Stimulated activated CD8-positive, alpha-beta memory T cell treated with anti-CD3 and anti-CD28 coated beads, Interleukin-15, amount 100 ng/mL, for 1 hour (primary cell): ENCODE results near the gene GRP.
"Not testable (repeated sequence)": the region's sequence is repeated elsewhere in the genome, so short reads cannot be mapped to it uniquely, and the experiment has no call there.

ENCODE experiments used
- DNase-seq: peaks from one replicate; pipeline ENCODE4 v3.0.0-alpha.2; 2020; ENCODE audit warnings: low read depth

GRP gene

DNA sequence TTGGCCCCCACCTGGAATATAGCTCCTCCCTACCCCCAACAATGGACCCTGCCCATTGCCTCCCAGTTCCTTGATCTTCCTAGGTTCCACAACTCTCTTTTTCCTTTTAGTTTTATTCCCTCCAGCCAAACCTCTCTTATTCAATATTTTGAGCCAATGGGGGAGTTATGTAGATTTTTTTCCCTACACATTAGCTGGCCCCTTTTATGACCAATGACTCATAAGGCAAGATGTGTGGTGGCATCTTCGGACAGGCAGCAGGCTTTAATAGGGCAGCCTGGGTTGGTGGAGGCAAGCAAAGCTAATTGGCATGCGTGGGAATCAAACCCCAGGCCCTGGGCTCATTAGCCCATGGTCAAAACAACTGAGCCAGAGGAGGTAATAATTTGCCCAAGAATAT, 9.2 kb downstream of the GRP start:
- no peak for DNase-seq

GRCh38 chr18:59229701-59230443, 9.9 kb downstream of the GRP start:
- DNase-seq: no peak

GRCh38 chr18:59231114-59231513, 11.2 kb downstream of the GRP start:
- DNase-seq: no peak

GRCh38 chr18:59231877-59232276, 11.9 kb downstream of the GRP start:
- DNase-seq: no peak

- DNase-seq: no peak
Observed at GRCh38 chr18:59232309-59233016, 12.5 kb downstream of the GRP start.

DNA sequence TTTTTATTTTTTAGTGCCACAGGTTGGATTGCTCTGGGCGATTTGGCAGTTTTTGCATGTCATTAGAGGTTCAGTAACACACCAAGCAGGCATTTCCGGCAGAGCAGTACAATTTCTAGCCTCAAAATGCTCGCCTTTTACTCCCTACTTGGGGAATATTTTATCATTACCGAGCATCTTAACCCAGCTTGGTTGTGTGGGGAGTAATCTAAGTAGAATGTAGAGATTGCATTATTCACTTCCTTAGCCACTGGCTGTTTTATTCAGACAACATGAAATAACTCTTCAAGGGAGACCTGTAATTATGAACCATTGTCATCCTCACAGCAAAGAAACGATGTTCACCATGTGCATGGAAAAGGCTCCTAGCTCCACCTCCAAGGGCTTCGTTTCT, 13.1 kb downstream of the GRP start:
- no peak for DNase-seq

GRCh38 chr18:59238385-59238784, 18.4 kb downstream of the GRP start:
- DNase-seq: no peak

- DNase-seq: no peak
Observed at GRCh38 chr18:59239642-59240041, 19.7 kb downstream of the GRP start.

- DNase-seq: no peak
Observed at GRCh38 chr18:59242906-59243305, 22.9 kb downstream of the GRP start.

DNA sequence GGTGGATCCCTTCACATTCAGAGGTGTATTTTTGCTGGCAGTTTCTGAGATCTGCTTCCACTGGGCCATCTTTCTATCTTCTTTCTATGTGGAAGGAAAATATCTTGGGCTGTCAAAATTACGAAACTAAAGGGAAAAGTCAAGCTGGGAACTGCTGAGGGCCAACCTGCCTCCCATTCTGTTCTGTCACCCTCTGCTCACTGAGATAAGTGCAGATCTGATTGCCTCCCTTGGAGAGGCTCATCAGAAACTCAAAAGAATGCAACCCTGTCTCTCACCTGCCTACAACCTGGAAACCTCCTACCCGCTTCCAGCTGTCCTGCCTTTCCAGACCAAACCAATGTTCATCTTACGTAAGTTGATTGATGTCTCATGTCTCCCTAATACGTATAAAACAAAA, 26.8 kb downstream of the GRP start:
- no peak for DNase-seq

DNA sequence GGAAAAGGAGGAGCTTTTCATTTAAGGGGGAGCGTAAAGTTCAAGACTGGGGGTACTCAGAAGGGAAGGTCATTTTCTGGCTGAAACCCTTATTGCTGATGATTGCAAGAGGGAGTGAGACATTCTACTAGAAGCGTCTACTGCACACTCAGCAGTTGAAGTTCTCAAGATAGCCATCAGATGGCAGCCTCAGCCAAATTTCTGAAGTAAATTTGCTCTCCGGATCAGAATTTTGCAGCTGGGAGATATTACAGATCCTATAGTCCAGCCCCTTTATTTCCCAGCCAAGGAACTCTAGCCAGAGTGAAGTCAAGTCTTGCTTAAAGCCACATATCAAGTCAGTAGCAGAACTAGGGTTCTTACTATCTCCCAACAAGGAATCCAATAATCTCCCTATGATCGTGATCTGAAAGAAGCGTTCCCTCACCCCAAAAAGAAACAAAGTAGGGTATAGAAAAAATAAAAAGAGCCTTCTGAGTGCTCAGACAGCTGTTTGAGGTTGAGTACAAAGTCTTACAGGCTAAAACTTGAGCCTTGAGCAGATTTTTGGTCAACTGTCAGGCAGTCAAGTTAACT, 29.3 kb downstream of the GRP start:
- DNase-seq: no peak

DNA sequence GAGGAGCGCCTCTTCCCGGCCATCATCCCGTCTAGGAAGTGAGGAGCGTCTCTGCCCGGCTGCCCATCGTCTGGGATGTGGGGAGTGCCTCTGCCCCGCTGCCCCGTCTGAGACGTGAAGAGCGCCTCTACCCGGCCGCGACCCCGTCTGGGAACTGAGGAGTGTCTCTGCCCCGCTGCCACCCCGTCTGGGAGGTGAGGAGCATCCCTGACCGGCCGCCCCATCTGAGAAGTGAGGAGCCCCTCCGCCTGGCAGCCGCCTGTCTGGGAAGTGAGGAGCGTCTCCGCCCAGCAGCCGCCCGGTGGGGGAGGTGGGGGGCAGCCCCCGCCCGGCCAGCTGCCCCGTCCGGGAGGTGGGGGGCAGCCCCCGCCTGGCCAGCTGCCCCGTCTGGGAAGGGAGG, 35.5 kb downstream of the GRP start:
- not testable (repeated sequence) for DNase-seq

DNA sequence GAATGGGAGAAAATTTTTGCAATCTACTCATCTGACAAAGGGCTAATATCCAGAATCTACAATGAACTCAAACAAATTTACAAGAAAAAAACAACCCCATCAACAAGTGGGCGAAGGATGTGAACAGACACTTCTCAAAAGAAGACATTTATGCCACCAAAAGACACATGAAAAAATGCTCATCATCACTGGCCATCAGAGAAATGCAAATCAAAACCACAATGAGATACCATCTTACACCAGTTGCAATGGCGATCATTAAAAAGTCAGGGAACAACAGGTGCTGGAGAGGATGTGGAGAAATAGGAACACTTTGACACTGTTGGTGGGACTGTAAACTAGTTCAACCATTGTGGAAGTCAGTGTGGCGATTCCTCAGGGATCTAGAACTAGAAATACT, 41.9 kb downstream of the GRP start:
- not testable (repeated sequence) for DNase-seq

DNA sequence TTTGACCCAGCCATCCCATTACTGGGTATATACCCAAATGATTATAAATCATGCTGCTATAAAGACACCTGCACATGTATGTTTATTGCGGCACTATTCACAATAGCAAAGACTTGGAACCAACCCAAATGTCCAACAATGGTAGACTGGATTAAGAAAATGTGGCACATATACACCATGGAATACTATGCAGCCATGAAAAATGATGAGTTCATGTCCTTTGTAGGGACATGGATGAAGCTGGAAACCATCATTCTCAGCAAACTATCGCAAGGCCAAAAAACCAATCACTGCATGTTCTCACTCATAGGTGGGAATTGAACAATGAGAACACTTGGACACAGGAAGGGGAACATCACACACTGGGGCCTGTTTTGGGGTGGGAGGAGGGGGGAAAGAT, 42.3 kb downstream of the GRP start:
- DNase-seq: not testable (repeated sequence)

DNA sequence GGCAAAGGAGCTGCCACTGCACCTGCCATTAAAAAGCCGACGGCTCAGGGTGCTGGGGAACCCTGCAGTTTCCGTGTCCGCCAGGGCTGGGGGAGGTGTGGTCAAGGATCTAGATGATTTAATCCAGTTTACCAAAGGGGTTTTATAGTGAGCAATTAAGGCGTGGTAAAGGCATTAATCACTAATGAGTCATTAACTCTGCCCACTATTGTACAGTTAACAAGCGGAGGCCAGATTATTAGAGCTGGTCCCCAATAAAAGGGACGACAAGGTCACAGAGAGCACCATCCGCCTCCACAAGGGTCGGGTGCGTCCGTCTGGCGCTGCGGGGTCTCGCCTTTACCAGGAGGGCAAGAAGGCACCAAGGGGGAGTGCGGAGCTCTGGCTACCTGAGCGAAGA, 43.7 kb downstream of the GRP start:
- DNase-seq: no peak

GRCh38 chr18:59264121-59264571, 44.2 kb downstream of the GRP start:
- DNase-seq: no peak

DNA sequence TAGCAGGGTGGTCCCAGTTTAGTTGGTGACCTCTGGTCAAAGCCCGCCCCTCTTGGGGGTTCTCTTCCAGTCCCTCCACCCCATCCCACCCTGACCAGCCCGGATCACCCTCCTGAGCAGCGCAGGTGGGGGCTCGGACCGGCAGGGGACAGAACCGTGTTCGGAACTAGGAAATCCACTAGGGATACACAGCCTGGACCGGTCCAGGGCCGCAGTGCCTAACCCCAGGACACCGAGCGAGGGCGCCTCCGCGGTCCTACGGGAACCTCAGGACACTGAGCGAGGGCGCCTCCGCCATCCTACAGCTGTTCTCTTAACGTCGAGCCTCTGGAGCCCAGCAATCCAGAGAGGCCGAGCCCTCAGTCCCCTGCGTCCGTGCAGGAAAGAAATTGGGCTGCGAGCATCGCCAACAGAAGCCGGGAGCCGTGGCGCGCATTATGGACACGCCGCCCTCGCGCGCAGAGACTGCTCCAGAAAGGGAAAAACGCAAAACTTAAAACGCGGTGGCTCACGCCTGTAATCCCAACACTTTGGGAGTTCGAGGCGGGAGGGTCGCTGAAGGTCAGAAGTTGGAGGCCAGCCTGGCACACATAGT, 44.8 kb downstream of the GRP start:
- DNase-seq: no peak

- no peak for DNase-seq
Observed at GRCh38 chr18:59265246-59265973, 45.5 kb downstream of the GRP start.

- no peak for DNase-seq
Observed at GRCh38 chr18:59265974-59266369, 46.0 kb downstream of the GRP start.

- no peak for DNase-seq
Observed at GRCh38 chr18:59266459-59266858, 46.5 kb downstream of the GRP start.

DNA sequence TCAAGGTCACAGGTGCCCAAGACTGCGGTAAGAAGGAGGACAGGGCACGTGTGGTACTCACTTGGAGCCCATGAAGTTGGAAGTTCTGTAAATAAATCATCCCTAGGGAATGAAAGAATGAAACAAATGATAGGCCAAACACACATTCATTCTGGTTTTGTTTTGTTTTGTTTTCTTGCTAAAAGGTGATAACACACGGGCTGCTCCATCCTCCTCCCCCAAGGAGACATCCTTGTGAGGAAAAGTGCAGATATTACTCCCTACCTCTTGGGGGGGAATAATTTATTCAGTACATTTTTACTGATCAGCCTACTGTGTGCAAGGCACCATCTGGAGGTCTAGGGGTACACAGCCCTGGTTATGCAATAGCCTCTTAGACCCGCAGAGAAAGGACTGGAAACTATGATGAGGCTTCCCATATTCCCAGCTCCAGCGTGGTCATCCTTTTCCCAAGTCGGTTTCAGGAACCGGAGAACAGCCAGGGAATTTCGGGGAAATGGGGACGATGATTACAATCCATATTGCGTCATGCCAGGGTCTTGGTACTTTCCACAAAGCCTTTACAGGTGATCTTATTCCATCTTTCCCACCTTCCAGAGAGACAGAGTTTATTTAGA, 47.0 kb downstream of the GRP start:
- no peak for DNase-seq
